Inflammatory macrophage treated with lipopolysaccharide for 1 hour (primary cell): Measurements from ENCODE around the gene CHRNA9.
"Not testable (repeated sequence)": the region's sequence is repeated elsewhere in the genome, so short reads cannot be mapped to it uniquely, and the experiment has no call there.

Source experiments
- DNase-seq, 2 donors: peaks; one replicate each; pipeline ENCODE4 v3.0.0-alpha.2; 2020 to 2022

The CHRNA9 gene, protein sequence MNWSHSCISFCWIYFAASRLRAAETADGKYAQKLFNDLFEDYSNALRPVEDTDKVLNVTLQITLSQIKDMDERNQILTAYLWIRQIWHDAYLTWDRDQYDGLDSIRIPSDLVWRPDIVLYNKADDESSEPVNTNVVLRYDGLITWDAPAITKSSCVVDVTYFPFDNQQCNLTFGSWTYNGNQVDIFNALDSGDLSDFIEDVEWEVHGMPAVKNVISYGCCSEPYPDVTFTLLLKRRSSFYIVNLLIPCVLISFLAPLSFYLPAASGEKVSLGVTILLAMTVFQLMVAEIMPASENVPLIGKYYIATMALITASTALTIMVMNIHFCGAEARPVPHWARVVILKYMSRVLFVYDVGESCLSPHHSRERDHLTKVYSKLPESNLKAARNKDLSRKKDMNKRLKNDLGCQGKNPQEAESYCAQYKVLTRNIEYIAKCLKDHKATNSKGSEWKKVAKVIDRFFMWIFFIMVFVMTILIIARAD

DNA sequence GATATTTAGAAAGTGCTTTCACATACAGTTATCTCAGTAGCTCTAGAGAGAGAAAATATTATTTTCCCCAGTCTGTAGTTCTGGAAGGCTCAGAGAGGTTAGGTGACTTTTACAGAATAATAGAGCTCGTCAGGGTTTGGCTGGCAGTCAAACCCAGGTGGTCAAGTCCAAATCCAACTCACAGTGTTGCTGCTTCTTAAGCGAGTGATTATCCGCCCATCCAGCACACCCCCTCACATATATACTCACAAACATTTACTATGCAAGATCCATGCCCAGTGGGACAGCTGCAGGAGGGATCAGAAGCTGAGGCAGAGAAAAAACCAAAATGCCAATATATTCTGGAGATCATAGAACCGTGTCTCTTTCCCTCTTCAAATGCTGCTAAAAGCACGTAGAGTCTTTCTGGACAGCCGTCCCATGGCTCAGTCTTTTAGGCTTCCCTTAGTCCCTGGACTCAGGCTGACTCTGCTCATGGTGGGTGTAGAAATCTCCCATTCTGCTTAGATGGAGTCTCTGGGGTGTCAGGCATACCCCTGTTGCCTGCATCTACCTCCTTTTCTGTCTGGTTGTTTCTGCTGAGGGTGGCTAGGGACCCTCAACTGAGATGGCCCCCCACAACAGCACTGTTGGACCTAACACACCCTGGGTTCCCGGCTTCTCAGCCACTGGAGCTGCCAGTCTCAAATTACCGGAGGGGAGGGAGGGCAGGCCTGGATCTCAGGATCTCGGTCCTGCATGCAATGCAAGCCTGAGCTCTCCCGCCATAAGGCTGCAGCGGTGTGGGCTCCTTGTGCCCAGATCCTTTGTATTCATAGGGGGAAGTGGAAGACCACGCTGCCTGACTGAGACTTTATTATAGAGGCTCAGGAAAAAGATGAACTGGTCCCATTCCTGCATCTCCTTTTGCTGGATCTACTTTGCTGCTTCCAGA, at the start of gene CHRNA9:
TSS of gene CHRNA9 (plus strand) at position 743 of the 934 bp plus-strand sequence. CDS start at position 878, 135 bp downstream.
- no peak for DNase-seq

DNA sequence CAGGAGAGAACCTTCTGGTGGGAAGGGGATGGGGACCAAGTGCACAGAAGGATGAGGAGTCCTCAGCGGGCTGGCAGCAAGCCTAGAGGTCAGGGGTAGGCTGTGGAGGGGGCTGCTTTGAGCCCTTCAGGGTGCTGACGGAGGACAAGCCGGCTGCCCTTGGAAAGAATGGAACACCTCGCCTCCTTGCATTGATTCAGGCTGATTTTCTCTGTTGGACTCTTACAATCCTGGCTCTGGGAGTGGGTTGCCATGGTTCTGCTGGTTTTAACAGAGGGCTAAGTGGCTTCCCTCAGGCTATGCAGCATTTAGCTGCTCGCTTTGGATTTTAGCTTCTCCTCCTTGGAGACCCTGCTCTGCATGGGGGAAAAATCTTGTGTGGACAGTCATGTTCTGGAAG, 49.4 kb upstream of the CHRNA9 start:
- DNase-seq = no peak

DNA sequence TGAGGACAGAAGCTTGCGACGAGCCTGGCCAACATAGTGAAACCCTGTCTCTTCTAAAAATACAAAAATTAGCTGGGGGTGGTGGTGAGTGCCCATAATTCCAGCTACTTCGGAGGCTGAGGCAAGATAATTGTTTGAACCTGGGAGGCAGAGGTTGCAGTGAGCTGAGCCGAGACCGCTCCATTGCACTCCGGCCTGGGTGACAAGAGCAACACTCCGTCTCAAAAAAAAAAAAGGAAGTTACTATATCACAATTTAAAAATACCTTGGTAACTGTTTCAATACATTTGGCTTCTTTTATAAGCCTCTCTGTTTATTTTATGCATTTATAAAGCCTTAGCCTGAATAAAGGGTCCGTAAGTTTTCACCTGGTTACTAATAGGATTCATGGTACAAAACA, 46.6 kb upstream of the CHRNA9 start:
- DNase-seq = no peak

DNA sequence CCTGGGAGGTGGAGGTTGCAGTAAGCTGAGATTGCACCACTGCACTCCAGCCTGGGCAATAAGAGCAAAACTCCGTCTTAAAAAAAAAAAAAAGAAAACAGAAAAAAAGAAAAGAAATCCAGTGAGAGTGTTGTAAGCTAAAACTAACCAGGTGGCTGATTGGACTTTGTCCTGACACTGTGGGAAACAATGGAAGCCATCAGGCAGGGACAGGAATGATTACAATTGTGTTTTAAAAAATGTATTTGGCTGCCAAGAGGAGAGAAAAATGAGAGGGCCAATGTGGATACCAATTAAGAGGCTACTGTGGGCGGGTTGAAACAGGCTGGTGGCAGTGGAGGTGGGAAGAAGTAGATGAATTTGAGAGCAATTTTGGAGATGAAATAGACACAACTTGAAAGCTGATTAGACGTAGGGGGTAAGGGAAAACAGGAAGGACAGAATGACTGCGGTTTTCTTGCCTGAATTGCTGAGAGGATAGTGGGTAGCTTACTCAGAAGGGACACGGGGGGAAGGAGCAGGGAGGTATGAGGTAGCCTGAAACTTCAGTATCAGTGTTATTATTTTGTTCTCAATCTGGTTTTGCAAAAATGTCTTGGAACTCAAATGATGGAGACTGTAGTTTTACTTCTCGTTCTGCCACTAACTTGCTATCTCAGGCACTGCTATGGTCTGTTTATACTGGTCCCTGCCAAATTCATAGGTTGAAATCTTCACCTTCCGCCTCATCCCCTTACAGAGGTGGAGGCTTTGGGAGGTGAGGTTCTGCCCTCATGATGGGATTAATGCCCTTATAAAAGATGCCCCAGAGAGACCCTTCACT, 45.6 kb upstream of the CHRNA9 start:
- peak in 1 of 2 donors; percentile 23 for DNase-seq

DNA sequence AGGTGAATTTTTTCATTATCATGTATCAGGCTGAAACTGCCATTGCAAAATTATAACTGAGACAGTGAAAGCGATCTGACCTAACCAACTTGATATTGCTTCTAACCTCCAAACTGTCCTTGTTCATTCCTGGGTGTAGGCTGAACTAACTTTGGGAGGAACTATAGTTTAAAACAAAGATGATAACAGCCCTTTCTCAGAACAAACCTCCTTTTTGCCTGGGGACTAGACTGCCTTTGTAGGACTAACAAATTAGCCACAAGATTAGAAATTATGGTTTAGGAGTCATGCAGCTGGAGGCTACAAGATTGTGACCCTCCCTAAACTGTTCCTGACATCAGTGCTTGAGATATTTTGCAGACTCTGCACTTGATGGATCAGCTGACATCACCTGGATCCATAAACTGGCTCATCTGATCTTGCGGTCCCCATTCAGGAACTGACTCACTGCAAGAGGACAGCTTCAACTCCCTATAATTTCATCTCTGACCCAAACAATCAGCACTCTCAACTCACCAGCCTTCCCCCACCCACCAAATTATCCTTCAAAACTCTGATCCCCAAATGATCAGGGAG, 44.4 kb upstream of the CHRNA9 start:
- DNase-seq = not testable (repeated sequence)

DNA sequence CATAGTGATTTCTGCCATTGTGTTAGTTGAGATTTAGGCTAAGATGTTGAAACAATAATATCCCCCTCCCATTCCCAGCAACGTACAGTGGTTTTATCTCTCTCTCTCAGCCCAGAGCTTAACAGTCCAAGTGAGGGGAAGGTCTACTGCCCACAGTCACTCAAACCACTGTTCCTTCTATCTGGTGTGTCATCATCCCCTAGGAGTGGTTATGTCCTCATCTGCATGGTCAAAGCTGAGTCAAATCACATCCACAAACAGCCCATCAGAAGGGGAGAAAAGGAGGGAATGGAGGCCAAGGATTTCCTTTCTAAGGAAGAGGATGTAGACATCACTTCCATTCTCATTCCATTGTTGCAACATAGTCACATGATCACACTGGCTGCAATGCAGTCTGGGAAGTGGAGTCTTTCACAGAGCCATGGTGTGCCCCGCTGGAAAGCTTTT, 42.8 kb upstream of the CHRNA9 start:
- DNase-seq = peak; percentile 75 to 80

DNA sequence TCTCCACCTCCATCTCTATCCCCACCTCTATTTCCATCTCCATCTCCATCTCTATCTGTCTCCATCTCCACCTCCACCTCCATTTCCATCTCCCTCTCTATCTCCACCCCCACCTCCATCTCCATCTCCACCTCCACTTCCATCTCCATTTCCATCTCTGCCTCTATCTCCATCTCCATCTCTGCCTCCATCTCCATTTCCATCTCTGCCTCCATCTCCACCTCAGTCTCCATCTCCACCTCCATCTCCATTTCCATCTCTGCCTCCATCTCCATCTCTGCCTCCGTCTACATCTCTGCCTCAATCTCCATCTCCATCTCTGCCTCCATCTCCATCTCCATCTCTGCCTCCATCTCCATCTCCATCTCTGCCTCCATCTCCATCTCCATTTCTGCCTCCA, 40.8 kb upstream of the CHRNA9 start:
- DNase-seq = no peak

DNA sequence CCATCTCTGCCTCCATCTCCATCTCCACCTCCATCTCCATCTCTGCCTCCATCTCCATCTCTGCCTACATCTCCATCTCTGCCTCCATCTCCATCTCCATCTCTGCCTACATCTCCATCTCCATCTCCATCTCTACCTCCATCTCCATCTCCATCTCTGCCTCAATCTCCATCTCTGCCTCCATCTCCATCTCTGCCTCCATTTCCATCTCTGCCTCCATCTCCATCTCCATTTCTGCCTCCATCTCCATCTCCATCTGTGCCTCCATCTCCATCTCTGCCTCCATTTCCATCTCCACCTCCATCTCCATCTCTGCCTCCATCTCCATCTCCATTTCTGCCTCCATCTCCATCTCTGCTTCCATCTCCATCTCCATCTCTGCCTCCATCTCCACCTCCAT, 40.1 kb upstream of the CHRNA9 start:
- DNase-seq = not testable (repeated sequence)

DNA sequence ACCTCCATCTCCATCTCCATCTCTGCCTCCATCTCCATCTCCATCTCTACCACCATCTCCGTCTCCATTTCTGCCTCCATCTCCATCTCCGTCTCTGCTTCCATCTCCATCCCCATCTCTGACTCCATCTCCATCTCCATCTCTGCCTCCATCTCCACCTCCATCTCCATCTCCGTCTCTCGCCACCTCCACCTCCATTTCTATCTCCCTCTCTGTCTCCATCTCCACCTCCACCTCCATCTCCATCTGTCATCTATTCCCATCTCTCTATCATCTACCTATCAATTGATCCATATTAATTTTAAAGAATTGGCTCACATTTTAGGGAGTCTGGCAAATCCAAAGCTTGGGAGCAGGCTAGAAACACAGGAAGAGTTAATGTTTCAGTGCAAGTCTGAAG, 39.6 kb upstream of the CHRNA9 start:
- no peak for DNase-seq

DNA sequence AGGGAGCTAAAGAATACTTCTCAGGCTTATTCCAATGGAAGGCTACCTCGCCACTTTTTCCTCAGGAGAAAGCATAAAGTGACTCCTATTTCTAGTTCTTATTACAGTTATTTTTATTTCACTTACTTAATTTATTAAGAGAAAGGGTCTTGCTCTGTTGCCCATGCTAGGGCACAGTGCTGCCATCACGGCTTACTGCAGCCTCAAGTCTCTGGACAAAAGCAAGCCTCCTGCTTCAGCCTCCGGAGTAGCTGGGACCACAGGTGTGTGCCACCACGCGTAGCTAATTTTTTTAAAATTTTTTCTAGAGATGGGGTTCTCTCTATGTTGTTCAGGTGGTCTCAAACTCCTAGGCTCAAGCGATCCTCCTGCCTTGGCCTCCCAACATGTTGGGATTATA, 36.0 kb upstream of the CHRNA9 start:
- DNase-seq = no peak

DNA sequence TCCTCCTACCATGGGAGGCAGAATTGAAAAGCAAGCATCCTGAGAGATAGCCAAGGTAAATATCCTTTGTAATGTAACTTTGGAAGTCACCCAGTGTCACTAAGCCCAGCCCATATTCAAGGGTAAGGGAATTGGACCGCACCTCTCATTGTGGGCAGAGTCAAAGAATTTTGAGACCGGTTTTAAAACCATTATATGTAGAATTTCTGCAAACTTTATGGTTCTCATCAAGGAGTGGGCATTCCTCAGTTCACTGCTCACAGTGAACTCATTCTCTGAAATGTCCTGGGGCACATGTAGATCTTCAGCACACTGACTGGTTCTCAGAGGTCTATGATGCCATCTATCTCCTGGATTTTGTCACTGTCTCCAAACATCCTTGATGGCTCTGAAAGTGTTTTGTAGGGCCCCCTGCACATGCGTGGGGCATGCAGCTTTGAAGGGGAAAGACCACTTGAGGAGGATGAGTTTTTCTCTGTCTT, 35.3 kb upstream of the CHRNA9 start:
- no peak for DNase-seq

DNA sequence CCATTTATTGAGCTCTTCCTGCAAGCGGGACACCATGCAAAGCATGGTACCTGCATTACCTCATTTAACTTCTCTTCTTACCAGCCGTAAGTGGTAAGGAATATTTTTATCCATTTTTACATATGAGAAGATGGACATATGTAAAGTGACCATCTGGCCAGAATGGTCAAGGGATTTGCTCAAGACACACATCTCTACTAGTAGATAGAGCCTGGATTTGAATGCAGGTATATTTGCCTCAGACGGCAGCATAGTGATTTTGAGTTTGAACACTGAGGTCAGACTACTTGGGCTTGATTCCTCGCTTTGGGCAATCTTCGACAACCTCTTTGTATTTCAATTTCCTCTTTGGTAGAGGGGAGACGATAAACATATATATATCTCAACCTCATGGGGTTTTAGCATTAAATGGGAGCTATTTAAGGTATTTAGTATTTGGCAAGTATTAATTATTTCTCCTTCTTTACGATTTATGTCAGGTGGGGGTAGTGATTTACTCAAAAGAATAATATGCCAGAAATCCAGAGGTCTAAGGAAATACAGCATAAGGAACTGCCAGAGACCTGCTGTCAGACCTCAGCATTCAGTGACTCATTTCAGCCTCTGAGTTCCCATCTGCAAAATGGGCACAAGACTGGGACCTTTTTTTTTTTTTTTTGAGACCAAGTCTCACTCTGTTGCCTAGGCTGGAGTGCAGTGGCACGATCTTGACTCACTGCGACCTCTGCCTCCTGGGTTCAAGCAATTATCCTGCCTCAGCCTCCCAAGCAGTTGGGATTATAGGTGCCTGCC, 34.6 kb upstream of the CHRNA9 start:
- no peak for DNase-seq

DNA sequence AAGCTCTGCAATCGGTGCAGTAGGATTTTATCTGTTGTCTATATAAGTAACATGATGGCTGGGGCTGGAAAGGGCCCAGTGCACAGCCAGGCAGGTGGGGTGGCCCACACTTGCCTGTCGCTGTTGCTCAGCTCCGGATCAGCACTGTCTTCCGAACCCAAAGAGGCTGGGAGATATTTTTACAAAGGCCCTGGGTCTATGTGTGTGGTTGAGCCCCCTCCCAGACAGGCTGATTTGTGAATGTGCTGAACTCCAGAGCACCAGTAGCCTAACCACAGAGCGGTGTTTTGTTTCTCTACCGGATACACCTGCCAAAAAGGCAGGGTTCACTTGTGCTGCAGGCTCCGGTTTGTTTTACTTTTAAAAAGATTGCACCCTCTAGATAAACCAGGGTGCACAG, 33.5 kb upstream of the CHRNA9 start:
- DNase-seq = no peak

DNA sequence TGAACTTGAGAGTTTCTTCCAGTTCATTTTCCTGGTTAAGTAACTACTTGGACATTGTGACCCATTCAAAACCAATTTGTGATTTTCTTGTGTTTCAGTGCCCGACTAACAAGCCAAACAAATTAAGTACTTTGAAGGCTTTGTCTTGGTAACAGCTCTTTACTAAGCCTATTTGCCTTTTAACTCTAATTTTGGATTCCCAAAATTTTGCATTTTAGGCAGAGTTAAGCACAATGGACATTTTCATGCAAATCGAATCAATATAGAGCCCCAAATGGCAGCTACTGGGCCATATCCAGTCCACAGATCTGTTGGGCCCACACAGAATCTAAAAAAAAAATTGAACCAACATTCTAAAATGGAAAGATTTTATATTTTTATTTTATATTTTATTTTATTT, 31.4 kb upstream of the CHRNA9 start:
- no peak for DNase-seq

DNA sequence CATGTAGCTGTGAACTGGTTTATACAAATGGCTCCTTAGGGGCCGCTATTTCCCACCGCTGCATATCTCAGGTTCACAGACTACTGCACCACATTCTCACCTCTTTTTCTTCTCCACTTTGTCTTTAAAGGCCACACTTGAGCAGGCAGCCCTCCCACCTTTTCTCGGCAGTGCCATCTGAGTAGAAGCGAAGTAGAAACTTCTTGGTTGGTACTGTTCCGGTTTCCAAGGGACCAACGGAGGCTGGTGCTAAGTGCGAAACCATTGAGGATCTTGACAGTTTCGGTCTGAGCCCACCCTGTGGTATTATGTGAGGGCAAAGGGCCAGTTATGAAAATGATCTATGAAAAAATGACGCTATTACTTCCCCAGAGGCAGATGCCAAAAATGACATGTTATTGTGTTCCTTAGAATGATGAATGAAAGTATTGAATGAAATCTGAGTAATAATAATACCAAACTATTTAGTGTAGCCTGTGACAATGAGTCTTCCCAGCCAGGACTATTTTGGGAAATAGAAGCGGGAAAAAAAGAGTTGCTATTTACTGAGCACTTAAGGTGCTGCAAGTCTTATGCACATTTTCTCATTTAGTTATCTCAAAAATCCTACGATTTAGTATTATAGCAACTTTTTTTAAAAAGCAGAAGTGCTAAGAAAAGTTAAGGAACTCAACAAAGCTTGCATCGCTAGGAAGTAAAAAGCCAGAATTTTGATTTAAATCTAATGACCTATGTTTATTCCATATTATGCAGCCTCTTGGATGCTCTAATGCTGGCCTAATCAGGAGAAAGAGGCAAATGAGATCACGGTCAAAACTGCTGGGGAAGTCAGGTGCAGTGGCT, 29.6 kb upstream of the CHRNA9 start:
- DNase-seq = no peak

DNA sequence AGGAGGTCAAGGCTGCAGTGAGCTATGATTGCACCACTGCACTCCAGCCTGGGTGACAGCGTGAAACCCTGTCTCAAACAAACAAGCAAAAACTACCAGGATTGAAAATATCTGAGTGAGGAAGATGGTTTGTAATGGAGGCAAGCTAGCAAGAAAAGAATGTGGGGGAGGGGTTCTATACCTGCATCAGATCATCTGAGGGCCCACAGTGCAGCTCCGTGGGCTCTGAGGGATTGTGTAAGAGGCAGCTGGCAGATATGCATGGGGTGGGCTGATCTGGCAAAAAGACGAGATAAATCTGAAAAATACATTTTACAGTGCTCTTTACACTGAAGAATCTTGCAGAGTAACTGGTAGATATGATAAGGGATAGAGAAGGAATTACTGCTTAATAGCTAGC, 28.9 kb upstream of the CHRNA9 start:
- DNase-seq = no peak

DNA sequence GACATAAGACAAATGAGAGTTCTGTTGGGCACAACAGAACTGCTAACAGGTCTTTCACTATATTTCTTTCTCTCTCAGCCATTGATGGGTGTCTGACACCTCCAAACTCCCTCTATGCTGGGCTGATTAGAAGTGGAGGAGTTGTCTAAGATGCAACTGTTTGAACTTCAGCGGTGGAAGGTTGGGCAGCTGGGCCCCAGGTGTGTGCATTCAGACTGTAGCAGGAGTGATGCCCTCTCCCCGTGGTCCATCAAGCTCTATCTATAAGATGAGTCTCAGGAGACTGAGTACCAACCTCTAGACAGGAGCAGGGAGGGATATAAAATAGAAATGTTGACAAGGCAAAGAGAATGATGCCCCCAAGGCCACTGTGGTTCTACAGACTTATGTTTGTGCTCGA, 28.2 kb upstream of the CHRNA9 start:
- no peak for DNase-seq

DNA sequence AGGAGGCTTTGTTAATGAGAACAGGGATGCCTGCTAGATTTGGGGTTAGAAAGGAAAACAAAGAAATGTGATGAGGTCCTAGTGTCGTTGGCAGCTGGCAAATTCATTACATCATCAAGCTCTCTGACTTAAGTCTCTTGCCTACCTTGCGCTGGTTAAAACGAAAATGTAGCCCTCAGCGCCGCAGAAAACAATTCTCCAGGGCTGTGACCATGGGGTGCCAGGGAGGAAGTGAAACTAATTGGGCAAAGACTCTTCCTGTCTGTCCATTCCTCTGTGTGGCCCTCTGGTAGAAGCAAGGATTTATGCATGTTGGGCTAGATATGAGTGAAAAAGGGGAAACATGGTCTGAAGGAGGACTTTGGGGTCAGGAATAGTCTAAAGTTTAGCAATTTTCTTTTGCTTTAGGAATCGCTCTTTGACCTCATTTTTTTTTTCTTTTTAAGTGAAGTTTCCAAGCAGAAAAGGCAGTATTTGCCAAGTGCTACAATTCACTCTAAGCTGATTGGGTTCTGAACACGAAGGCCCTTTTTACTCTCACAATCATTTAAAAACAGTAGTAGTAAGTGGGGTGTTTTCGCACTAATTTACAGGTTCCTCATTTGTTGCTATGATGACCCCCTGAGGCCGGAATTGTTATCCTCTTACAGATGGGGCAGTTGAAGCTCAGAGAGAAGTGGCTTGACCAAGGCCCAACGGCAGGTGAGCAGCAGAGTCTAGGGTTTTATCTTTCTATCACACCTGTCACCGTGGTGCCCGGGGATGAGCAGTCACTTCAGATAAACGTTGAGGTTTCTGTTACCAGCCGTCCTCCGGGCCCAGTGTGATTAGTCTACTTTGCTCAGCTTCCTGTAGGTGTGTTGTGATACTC, 27.3 kb upstream of the CHRNA9 start:
- peak; percentile 87 to 88 for DNase-seq

DNA sequence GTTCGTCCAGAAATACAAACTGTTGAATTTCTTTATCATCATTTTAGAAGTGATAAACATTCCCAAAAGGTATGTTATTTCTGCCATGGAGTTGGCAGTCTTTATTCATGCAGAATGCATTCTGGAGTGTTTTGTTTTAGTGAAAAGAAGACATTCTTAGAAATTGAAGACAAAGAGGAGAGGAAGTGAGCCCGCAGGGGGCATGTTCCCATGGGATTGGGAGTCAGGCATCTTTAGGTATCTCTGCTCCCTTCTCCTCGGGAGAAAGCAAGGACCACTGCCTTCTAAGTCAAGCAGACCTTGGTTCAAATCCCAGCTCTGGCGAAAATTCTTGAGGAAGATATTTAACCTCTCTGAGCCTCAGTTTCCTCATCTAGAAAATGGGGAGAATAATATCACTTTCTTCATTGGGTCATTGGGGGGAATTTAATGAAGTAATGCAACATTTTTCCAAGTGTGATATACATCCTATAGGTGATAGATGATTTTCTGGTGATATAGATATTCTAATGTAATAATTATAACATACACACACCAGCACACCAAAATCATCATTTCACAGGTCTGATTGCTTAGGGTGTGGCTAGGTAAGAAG, 26.5 kb upstream of the CHRNA9 start:
- no peak for DNase-seq
